ENCODE results near the gene SCRG1.

The SCRG1 gene

DNA sequence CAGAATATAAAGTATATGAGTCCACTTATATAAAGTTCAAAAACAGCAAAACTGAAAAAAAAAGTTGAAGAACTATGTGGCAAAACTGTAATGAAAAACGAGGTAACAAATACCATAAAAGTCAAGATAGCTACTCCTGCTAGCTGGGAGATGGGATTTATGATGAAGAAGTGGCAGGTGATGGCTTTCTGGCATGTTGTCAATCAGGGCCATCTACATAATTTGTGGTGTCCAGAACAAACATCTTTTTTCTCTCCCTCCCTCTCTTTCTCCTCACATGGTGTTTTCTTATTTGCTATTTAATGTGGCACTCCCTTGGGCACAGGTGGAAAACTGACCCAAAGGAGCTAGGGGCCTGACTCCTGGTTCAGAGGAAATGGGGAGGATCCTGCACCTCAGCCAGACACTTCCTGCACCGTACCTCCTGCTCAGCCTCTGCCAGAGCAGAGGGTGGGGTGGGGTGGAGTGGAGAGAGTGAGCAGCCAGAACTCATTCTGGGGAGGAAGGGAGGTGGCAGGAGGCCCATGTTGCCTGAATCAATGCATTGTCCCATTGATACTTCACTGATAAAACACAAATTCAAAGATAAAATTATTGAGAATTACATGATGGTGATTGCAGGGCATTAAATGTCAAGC, 33.4 kb downstream of the SCRG1 start:
- intact Hi-C loops (cut with DNase I; ENCODE audit: low total_unique reads) = no loop called here
- DNase-seq = no peak
- TF ChIP-seq, protein P1, sequence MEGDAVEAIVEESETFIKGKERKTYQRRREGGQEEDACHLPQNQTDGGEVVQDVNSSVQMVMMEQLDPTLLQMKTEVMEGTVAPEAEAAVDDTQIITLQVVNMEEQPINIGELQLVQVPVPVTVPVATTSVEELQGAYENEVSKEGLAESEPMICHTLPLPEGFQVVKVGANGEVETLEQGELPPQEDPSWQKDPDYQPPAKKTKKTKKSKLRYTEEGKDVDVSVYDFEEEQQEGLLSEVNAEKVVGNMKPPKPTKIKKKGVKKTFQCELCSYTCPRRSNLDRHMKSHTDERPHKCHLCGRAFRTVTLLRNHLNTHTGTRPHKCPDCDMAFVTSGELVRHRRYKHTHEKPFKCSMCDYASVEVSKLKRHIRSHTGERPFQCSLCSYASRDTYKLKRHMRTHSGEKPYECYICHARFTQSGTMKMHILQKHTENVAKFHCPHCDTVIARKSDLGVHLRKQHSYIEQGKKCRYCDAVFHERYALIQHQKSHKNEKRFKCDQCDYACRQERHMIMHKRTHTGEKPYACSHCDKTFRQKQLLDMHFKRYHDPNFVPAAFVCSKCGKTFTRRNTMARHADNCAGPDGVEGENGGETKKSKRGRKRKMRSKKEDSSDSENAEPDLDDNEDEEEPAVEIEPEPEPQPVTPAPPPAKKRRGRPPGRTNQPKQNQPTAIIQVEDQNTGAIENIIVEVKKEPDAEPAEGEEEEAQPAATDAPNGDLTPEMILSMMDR (IDR thresholded peaks at IDR 0.05) = no peak
- peak overlapping the region in 1 of 2 donors; percentile 32 for H3K27ac ChIP-seq
- H3K4me3 ChIP-seq = no peak overlapping the region
- H3K36me3 ChIP-seq = no peaks in the 10 kb centered on the region
- no peaks in the 10 kb centered on the region for H3K27me3 ChIP-seq
- H3K4me1 ChIP-seq = peaks cover 0 to 33% (median 8%) of the 10 kb centered on the region in 4 donors
- H3K9me3 ChIP-seq = no peaks in the 10 kb centered on the region

DNA sequence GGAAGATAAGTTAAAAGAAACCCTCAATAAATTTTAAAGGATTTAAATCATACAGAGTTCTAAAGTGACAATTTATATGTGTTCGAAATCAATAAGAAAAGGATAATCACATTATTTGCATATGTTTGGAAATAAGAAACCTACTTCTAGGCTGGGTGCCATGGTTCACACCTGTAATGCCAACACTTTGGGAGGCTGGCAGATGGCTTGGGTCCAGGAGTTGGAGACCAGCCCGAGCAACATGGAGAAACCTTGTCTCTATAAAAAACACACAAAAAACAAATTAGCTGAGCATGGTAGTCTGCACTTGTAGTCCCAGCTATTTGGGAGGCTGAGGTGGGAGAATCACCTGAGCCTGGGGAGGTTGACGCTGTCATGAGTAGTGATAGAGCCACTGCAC, 36.2 kb downstream of the SCRG1 start:
- H3K27me3 ChIP-seq = no peaks in the 10 kb centered on the region
- DNase-seq = no peak
- H3K27ac ChIP-seq = no peak overlapping the region
- TF ChIP-seq, protein P1 (IDR thresholded peaks at IDR 0.05) = no peak
- no peak overlapping the region for H3K4me3 ChIP-seq
- H3K9me3 ChIP-seq = no peaks in the 10 kb centered on the region
- intact Hi-C loops (cut with DNase I; ENCODE audit: low total_unique reads) = no loop called here
- peaks cover 0 to 19% (median 3%) of the 10 kb centered on the region in 4 donors for H3K4me1 ChIP-seq
- no peaks in the 10 kb centered on the region for H3K36me3 ChIP-seq

DNA sequence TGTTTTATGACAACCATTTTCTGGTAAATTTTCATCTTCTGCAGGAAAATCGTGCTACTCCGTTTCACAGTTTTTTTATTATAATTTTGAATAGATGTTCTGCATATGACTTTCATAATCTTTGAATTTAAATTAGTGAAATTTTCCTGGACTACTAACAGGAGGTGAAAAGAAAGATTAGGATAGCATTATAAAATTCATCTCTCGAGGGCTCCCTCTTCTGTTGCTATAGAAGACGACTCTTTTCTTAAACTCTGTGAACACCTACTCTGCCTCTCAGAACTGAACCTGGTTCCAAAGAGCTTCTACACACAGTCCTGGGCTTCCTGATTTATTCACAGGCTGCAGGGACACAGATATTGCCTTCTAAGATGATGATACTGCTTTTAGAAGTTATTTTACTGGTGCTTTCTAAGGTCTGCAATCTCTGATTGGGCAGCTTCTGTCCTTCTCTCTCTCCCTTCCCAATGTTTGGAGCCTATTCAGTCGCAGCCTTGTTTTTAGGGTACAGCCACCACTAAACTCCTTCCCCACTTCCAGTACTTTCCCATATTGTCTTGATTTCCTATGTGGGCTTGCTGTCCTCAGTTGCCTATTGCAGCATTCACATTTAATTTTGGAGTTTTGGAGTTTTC, 38.2 kb downstream of the SCRG1 start:
- no peak overlapping the region for H3K4me3 ChIP-seq
- H3K27me3 ChIP-seq = no peaks in the 10 kb centered on the region
- DNase-seq = no peak
- no peaks in the 10 kb centered on the region for H3K9me3 ChIP-seq
- TF ChIP-seq, protein P1 (IDR thresholded peaks at IDR 0.05) = peak in 1 of 2 experiments; percentile 24
- intact Hi-C loops (cut with DNase I; ENCODE audit: low total_unique reads) = no loop called here
- H3K4me1 ChIP-seq = peaks cover 0 to 9% (median 0%) of the 10 kb centered on the region in 4 donors
- H3K36me3 ChIP-seq = no peaks in the 10 kb centered on the region
- H3K27ac ChIP-seq = no peak overlapping the region

DNA sequence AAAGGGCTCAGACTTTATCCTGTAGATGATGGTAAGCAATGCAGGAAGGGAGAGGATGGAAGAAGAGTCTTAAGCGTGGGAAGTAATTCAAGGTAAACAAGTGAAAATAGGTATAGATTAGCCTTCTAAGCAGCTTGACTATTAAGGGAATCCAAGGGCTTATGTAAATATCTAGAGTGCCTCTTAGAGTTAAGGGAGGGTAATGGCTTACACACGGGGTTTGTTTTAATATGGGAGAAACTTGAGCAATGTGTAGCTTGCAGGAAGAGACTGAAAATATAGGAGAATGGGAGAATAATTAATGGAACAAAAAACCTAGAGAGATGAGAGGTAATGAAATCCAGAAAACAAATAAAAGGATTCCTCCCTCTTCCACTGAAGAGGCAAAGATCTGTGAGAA, 41.0 kb downstream of the SCRG1 start:
- H3K4me3 ChIP-seq = no peak overlapping the region
- no peaks in the 10 kb centered on the region for H3K9me3 ChIP-seq
- no peak overlapping the region for H3K27ac ChIP-seq
- no peaks in the 10 kb centered on the region for H3K36me3 ChIP-seq
- no peak for DNase-seq
- intact Hi-C loops (cut with DNase I; ENCODE audit: low total_unique reads) = no loop called here
- peaks cover 0 to 5% (median 0%) of the 10 kb centered on the region in 4 donors for H3K4me1 ChIP-seq
- TF ChIP-seq, protein P1 (IDR thresholded peaks at IDR 0.05) = no peak
- H3K27me3 ChIP-seq = no peaks in the 10 kb centered on the region

DNA sequence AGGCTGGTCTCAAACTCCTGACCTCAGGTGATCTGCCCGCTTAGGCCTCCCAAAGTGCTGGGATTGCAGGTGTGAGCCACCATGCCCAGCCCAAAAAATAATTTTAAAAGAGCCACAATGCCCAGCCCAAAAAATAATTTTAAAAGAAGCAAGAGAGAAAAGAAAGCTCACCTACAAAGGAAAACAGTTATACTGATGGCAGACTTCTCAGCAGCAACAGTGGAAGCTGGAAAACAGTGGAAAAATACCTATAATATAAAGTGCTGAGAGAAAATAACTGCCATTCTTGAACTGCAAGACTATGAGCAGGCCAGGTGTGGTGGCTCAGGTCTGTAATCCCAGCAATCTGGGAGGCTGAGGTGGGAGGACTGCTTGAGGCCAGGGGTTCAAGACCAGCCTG, 51.4 kb downstream of the SCRG1 start:
- no peak overlapping the region for H3K27ac ChIP-seq
- TF ChIP-seq, protein P1 (IDR thresholded peaks at IDR 0.05) = no peak
- no peaks in the 10 kb centered on the region for H3K9me3 ChIP-seq
- H3K4me1 ChIP-seq = peaks cover 0 to 19% (median 2%) of the 10 kb centered on the region in 4 donors
- DNase-seq = no peak
- no peak overlapping the region for H3K4me3 ChIP-seq
- intact Hi-C loops (cut with DNase I; ENCODE audit: low total_unique reads) = no loop called here
- no peaks in the 10 kb centered on the region for H3K27me3 ChIP-seq
- no peaks in the 10 kb centered on the region for H3K36me3 ChIP-seq
